ENCODE results near the gene NDUFB2. TPM values are rescaled to one million over a fixed set of nuclear protein-coding genes. Genes with fewer than 3 reads are reported as not detected.

NDUFB2 gene
- total RNA-seq, 2 donors from 2014 or later = 180 to 202 TPM

DNA sequence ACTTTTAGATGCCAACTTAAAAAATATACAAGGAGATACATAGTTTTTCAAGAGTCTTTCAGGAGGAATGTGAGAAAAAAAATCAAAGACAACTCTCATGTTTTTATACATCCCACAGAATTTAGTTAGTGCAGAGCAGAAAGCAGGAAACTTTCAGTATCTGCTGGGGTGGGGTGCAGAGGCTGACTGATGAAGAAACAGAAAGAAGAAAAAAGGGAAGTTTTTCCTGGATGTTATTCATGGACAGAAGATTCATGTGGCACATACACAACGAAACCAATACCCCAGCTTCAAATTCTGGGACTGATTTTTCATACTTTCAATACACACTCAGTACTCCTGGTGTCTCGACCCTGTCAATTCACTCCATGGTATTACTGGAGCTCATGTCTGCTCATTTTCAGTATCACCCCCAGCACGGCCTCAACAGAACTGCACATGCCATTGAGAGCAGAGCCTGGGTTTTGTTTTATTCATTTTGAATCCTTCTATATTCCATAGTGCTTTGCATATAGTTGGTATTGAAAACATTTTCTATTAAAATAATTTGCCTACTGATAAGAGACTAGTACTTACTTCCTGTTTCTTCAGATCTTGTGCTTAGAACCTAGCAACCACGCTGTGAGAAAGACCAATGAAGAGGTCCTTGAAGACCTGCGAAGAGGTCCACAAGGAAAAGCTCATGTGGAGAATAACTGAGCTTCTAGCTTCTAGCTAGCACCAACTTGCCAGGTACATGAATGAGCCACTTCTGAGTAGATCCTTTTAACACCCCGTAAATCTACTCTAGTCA lies 49.0 kb downstream of the NDUFB2 start:
- H3K9me3 Mint-ChIP-seq = no peaks in the 10 kb centered on the region
- H3K36me3 ChIP-seq (ENCODE audit: control insufficient read depth, insufficient read depth, low read length) = peaks cover 31% of the 10 kb centered on the region
- TF ChIP-seq, protein P1, sequence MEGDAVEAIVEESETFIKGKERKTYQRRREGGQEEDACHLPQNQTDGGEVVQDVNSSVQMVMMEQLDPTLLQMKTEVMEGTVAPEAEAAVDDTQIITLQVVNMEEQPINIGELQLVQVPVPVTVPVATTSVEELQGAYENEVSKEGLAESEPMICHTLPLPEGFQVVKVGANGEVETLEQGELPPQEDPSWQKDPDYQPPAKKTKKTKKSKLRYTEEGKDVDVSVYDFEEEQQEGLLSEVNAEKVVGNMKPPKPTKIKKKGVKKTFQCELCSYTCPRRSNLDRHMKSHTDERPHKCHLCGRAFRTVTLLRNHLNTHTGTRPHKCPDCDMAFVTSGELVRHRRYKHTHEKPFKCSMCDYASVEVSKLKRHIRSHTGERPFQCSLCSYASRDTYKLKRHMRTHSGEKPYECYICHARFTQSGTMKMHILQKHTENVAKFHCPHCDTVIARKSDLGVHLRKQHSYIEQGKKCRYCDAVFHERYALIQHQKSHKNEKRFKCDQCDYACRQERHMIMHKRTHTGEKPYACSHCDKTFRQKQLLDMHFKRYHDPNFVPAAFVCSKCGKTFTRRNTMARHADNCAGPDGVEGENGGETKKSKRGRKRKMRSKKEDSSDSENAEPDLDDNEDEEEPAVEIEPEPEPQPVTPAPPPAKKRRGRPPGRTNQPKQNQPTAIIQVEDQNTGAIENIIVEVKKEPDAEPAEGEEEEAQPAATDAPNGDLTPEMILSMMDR (conservative IDR thresholded peaks at IDR 0.05) = no peak
- H3K27me3 Mint-ChIP-seq (ENCODE audit: insufficient read depth) = no peaks in the 10 kb centered on the region
- no peaks in the 10 kb centered on the region for H3K9me3 ChIP-seq (ENCODE audit: control insufficient read depth, low read length)
- no peak overlapping the region for H3K4me3 ChIP-seq (ENCODE audit: low read length)
- H3K27me3 ChIP-seq (ENCODE audit: control insufficient read depth, insufficient read depth, low read length, poor library complexity, severe bottlenecking) = no peaks in the 10 kb centered on the region
- peaks cover 9% of the 10 kb centered on the region for H3K4me1 Mint-ChIP-seq
- H3K36me3 Mint-ChIP-seq (ENCODE audit: low read depth) = peaks cover 30% of the 10 kb centered on the region
- H3K4me3 Mint-ChIP-seq = no peak overlapping the region
- DNase-seq = no peak
- H3K27ac ChIP-seq (ENCODE audit: low read depth, low read length) = no peak overlapping the region
- no peak overlapping the region for H3K27ac Mint-ChIP-seq
- H3K9ac ChIP-seq (ENCODE audit: extremely low read depth, low read length, poor library complexity, severe bottlenecking) = no peak overlapping the region
- 90 to 97% methylated on average over 4 to 6 of the region's 6 CpGs for WGBS, 2 experiments (ENCODE audit: insufficient coverage in 1 of 2, insufficient read length in 1 of 2)
- H3K4me1 ChIP-seq (ENCODE audit: control insufficient read depth, insufficient read depth, low read length) = no peaks in the 10 kb centered on the region

DNA sequence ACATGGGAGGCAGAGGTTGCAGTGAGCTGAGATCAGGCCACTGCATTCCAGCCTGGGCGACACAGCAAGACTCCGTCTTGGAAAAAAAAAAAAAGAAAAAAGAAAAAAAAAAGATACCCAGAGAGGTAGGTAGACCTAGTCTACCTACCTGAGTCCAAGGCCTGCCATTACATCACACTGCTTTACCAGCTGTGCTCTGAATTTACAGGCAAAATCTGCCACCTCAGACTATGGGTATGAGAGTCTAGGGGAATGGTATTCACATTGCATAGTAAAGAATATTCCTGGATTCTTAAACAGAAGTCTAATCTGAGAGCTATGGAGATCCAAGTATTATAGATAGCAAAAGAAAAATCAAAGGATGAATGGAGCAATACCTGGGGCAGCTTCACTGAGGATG lies 50.2 kb downstream of the NDUFB2 start:
- H3K4me1 Mint-ChIP-seq = peaks cover 3% of the 10 kb centered on the region

DNA sequence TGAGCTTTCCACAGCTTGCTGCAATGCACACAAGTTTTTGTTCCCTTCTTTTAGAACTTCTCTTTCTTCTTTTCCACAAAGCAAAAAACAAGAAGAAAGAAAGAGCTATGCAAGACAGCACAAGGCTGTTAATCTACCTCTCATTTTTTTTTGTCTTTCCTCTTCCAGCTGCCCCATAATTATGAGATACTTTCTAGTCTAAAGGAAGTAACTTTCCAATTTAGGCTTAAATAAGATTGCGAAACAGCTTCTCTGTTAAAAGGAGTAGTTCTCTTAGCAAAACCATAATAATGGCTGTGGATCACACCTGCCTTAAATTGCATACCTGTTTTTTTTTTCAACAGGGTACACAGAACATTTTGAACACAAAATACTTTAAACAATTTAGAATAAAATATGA lies 56.0 kb downstream of the NDUFB2 start:
- H3K27ac Mint-ChIP-seq = no peak overlapping the region

More for the DNA sequence above, 50.2 kb downstream of the NDUFB2 start:
- Histone ChIP-seq H3K36me3 (ENCODE audit: control insufficient read depth, insufficient read depth, low read length) (peaks cover 31% of the 10 kb centered on the region), H3K4me1 (ENCODE audit: control insufficient read depth, insufficient read depth, low read length) (no peaks in the 10 kb centered on the region), H3K9ac (ENCODE audit: extremely low read depth, low read length, poor library complexity, severe bottlenecking) (no peak overlapping the region), H3K9me3 (ENCODE audit: control insufficient read depth, low read length) (no peaks in the 10 kb centered on the region), H3K4me3 (ENCODE audit: low read length) (no peak overlapping the region), H3K27me3 (ENCODE audit: control insufficient read depth, insufficient read depth, low read length, poor library complexity, severe bottlenecking) (no peaks in the 10 kb centered on the region), H3K27ac (ENCODE audit: low read depth, low read length) (no peak overlapping the region)
- no peak overlapping the region for H3K27ac Mint-ChIP-seq
- H3K36me3 Mint-ChIP-seq (ENCODE audit: low read depth) = peaks cover 31% of the 10 kb centered on the region
- no peak for DNase-seq
- no peaks in the 10 kb centered on the region for H3K9me3 Mint-ChIP-seq
- TF ChIP-seq, protein P1 (conservative IDR thresholded peaks at IDR 0.05) = no peak
- WGBS, 2 experiments (ENCODE audit: insufficient coverage in 1 of 2, insufficient read length in 1 of 2) = 92 to 100% methylated on average over 1 to 2 of the region's 2 CpGs
- no peak overlapping the region for H3K4me3 Mint-ChIP-seq
- no peaks in the 10 kb centered on the region for H3K27me3 Mint-ChIP-seq (ENCODE audit: insufficient read depth)

More for the DNA sequence above, 56.0 kb downstream of the NDUFB2 start:
- Mint-ChIP-seq H3K36me3 (ENCODE audit: low read depth) (peaks cover 11% of the 10 kb centered on the region), H3K27me3 (ENCODE audit: insufficient read depth) (no peaks in the 10 kb centered on the region), H3K9me3 (no peaks in the 10 kb centered on the region), H3K4me3 (no peak overlapping the region), H3K4me1 (peaks cover 14% of the 10 kb centered on the region)
- H3K4me1 ChIP-seq (ENCODE audit: control insufficient read depth, insufficient read depth, low read length) = peaks cover 7% of the 10 kb centered on the region
- H3K4me3 ChIP-seq (ENCODE audit: low read length) = no peak overlapping the region
- 89 to 100% methylated on average over 1 of the region's 1 CpG for WGBS, 2 experiments (ENCODE audit: insufficient coverage in 1 of 2, insufficient read length in 1 of 2)
- peaks cover 13% of the 10 kb centered on the region for H3K36me3 ChIP-seq (ENCODE audit: control insufficient read depth, insufficient read depth, low read length)
- H3K27me3 ChIP-seq (ENCODE audit: control insufficient read depth, insufficient read depth, low read length, poor library complexity, severe bottlenecking) = no peaks in the 10 kb centered on the region
- H3K27ac ChIP-seq (ENCODE audit: low read depth, low read length) = no peak overlapping the region
- DNase-seq = no peak
- no peak overlapping the region for H3K9ac ChIP-seq (ENCODE audit: extremely low read depth, low read length, poor library complexity, severe bottlenecking)
- H3K9me3 ChIP-seq (ENCODE audit: control insufficient read depth, low read length) = no peaks in the 10 kb centered on the region
- TF ChIP-seq, protein P1 (conservative IDR thresholded peaks at IDR 0.05) = no peak

Measured in endodermal cell (in vitro differentiated cells).